ENCODE measurements around the gene XCR1.
"Not testable (repeated sequence)": the region's sequence is repeated elsewhere in the genome, so short reads cannot be mapped to it uniquely, and the experiment has no call there.

Gene XCR1

DNA sequence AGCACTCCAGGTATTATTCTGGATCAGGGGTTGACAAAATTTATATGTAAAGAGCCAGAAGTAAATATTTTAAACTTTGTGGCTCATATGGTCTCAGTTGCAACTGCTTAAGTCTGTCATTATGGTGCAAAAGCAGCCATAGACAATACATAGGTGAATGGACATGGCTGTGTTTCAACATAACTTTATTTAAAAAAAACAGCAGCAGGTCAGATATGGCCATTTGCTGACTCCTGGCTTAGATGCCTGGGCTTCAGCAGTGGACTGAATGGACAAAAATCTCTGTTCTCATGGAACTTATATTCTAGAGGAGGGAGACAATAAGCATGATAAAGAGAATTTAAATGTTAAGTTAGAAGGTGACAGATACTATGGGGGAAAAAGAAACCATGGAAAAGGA, 20.0 kb downstream of the XCR1 start:
- DNase-seq (ENCODE audit: extremely low read depth in 1 of 2, low read depth in 1 of 2), result no peak

- DNase-seq (ENCODE audit: extremely low read depth in 1 of 2, low read depth in 1 of 2), result no peak
Observed at GRCh38 chr3:46006238-46007032, 20.8 kb downstream of the XCR1 start.

DNA sequence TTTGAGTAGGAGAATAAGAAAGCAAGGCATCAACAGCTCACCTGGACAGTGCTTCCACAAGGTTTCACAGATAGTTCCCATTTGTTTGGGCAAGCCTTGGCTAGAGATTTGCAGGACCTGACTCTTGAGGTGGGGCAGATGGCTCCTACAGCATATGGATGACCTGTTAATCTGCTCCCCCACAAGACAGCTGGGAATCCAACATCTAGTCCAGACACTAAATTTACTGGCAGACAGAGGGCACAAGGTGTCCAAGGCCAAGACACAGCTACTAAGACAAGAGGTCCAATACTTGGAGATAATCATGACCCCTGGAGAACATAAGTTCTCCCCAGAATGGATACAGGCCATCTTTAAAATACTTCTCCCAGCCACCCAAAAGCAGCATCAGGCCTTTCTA, 23.6 kb downstream of the XCR1 start:
- DNase-seq (ENCODE audit: extremely low read depth in 1 of 2, low read depth in 1 of 2), result not testable (repeated sequence)

- DNase-seq (ENCODE audit: extremely low read depth in 1 of 2, low read depth in 1 of 2), result no peak
Observed at GRCh38 chr3:46001178-46001577, 26.1 kb downstream of the XCR1 start.

- no peak for DNase-seq (ENCODE audit: extremely low read depth in 1 of 2, low read depth in 1 of 2)
Observed at GRCh38 chr3:45997942-45998341, 29.3 kb downstream of the XCR1 start.

DNA sequence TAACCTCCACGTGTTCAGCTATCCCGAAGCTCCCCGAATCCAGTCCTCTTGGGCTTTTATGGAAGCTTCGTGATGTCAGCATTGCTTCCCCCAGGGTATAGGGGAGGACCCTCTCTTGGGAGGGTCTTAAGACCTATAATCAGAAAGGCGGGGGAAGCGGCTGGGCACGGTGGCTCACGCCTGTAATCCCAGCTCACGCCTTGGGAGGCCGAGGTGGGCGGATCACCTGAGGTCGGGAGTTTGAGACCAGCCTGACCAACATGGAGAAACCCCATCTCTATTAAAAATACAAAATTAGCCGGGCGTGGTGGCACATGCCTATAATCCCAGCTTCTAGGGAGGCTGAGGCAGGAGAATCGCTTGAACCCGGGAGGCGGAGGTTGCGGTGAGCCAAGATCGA, 29.8 kb downstream of the XCR1 start:
- not testable (repeated sequence) for DNase-seq (ENCODE audit: extremely low read depth in 1 of 2, low read depth in 1 of 2)

- DNase-seq (ENCODE audit: extremely low read depth in 1 of 2, low read depth in 1 of 2), result peak; percentile 45 to 79
Observed at GRCh38 chr3:45995236-45996192, 31.8 kb downstream of the XCR1 start, which contains the start of gene FYCO1. Gene FYCO1 (minus strand): TSS chr3:45995824. CDS start chr3:45984910, 10,914 bp downstream.

- DNase-seq (ENCODE audit: extremely low read depth in 1 of 2, low read depth in 1 of 2), result peak; percentile 9 to 24
Observed at GRCh38 chr3:45994419-45995235, 32.7 kb downstream of the XCR1 start.

GRCh38 chr3:45993421-45994027, 33.8 kb downstream of the XCR1 start:
- DNase-seq (ENCODE audit: extremely low read depth in 1 of 2, low read depth in 1 of 2), result peak in 1 of 2 donors; percentile 19

DNA sequence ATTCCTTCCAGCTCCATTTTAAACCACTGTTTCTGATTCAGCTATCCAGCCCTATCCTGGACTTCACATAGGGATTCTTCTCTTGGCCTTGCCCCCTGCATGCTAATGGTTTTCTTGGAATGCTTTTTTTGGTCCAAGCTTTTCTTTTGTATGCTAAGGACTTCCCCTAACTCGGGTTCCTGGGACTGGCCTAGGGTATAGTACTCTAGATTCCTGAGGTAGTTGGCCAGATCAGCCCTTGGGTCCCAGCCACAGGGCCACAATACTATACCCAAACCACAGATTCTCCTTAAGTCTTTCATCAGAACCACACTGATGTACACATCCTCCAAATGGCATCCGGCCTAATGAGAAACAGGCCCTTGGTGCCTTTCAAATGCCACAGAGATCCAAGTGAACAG, 34.5 kb downstream of the XCR1 start:
- DNase-seq (ENCODE audit: extremely low read depth in 1 of 2, low read depth in 1 of 2), result no peak

DNA sequence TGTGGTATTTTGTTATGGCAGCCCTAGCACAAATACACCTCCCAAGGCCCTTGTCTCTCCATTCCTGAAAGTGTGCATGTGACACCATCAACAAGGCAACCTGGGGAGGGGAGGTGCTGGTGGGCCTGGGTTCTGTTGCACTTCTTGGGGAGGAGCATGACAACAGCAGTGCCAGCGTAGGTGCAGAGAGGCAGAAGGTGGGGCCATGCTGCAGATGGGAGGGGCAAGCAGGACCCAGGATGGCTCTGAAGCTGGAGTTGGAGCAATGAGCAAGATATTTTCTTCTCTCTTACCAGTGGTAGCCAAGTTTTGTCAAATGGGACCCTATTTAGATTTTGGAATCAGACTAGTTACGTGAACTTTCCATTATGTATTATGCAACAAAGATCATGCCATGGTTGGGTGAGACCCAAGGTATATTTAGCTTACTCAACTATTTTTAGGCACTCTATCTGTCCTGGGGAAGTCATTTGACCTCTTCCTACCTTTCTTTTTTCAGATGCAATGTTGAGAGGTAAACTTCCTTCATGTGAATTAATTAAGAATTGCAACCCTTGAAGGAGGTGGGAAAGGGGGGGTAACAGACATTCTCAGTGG, 35.1 kb downstream of the XCR1 start:
- no peak for DNase-seq (ENCODE audit: extremely low read depth in 1 of 2, low read depth in 1 of 2)

DNA sequence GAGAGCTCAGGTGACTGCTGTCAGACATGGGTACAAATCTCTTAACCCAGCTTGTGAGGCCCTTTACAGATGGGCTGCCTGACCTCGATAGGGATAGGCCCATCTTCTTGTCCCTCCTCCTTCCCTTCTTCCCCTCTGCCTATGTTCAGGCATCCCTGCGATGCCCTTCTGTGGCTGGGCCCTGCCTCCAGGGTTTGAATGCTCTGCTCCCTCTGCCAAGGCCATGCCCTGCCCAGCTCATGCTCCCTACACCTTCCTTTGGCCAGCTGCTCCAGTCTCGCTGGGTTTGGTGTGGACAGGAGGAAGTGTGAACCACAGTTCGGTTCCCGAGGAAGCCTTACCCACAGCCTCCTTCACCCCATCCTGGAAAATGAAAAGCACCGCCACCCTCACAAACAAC, 35.9 kb downstream of the XCR1 start:
- no peak for DNase-seq (ENCODE audit: extremely low read depth in 1 of 2, low read depth in 1 of 2)

- DNase-seq (ENCODE audit: extremely low read depth in 1 of 2, low read depth in 1 of 2), result no peak
Observed at GRCh38 chr3:45990181-45990580, 37.1 kb downstream of the XCR1 start.

- DNase-seq (ENCODE audit: extremely low read depth in 1 of 2, low read depth in 1 of 2), result no peak
Observed at GRCh38 chr3:45988804-45989203, 38.5 kb downstream of the XCR1 start.

DNA sequence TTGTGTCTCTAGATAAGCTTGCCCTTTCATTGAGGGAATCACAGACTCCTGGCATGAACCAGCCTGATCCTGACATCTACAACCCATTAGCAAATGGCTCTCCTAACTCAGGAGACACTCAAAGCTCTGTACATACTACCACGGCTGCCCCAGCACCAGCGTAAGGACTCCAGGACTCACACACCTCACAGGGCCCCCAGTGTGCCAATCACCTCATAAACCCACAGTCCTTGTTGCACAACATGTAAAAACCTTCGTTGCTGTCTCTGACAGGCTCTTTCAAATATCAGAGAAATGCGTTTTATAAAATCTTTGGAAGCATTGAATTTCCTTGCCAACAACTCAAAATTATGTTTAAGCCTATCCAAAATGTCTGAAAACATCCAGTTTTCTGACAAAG, 38.9 kb downstream of the XCR1 start:
- no peak for DNase-seq (ENCODE audit: extremely low read depth in 1 of 2, low read depth in 1 of 2)

- DNase-seq (ENCODE audit: extremely low read depth in 1 of 2, low read depth in 1 of 2), result no peak
Observed at GRCh38 chr3:45987368-45988291, 39.7 kb downstream of the XCR1 start.

DNA sequence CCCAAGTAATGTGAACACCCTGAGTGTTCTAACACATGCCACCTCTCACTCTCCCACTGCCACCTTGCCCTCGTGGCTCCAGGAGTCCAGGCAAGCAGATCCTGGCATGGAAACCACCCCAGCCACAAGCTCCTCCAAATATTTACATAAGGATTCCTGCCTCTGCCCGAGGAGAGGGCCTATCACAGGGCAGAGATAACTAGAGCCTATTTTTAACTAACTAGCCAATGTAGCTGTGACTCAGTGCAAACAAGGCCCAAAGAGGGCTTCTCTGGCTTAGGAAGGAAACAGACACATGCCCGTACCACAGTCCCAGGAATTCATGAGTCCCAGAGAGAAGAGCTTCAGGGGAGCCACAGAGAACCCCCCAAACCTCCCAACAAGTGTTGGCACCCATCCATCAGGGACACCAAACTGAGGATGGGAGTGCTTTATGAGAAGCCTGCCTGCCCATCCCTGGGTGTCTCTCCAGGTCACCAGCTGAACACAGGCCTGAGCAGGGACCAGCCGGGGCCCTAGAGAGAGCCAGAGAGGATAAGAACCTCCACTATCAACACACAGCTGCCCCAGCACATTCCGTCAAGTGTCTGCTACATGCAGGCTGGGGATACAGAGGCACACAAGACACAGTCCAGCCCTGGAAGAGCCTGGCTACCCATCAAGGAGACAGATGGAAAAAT, 40.8 kb downstream of the XCR1 start:
- no peak for DNase-seq (ENCODE audit: extremely low read depth in 1 of 2, low read depth in 1 of 2)

DNA sequence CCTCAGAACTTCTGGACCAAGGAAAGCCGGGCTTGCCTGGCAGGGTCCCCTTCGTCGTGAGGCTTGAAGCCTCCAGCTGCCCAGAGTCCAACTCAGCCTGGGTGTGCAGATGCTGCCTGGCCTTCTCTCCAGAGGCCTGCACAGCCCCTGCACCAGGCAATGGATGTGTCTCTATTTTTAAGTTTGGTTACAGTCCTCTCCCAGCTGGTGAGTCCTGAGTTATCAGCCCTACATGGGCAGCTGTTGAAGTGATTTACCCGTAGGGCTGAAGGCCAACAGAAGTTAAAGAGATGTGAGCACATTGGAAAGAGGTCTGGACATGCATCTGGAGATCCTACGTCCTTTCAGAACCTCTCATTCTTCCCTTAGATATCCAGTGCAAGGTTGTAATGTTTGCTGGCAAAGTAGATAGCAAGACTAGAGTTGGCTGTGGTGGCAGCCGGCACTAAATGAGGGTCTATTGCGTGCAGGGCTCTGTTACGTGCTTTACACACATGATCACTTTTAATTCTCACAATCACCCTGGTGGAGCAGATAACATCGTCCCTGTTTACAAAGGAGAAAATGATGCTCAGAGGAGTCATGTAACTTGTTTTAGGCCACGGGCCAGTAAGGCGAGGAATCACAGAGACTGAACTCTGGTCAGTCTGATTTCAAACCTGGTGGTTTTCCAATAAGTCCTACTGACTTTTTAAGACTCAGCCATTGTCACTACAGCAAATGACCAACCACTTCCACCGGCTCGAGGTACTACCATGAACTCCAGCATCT, 41.6 kb downstream of the XCR1 start:
- DNase-seq (ENCODE audit: extremely low read depth in 1 of 2, low read depth in 1 of 2), result no peak

All from activated CD8-positive, alpha-beta memory T cell treated with anti-CD3 and anti-CD28 coated beads for 1 hour (primary cell).